ENCODE data around the gene FEN1. TPM values are rescaled to one million over a fixed set of nuclear protein-coding genes. Genes with fewer than 3 reads are reported as not detected.

The FEN1 gene
- total and polyA plus RNA-seq, 2 of the 8 experiments (the other 6 are each of a cell fraction or from before 2014, with no cell fraction given): 52.6 to 86.1 TPM

DNA sequence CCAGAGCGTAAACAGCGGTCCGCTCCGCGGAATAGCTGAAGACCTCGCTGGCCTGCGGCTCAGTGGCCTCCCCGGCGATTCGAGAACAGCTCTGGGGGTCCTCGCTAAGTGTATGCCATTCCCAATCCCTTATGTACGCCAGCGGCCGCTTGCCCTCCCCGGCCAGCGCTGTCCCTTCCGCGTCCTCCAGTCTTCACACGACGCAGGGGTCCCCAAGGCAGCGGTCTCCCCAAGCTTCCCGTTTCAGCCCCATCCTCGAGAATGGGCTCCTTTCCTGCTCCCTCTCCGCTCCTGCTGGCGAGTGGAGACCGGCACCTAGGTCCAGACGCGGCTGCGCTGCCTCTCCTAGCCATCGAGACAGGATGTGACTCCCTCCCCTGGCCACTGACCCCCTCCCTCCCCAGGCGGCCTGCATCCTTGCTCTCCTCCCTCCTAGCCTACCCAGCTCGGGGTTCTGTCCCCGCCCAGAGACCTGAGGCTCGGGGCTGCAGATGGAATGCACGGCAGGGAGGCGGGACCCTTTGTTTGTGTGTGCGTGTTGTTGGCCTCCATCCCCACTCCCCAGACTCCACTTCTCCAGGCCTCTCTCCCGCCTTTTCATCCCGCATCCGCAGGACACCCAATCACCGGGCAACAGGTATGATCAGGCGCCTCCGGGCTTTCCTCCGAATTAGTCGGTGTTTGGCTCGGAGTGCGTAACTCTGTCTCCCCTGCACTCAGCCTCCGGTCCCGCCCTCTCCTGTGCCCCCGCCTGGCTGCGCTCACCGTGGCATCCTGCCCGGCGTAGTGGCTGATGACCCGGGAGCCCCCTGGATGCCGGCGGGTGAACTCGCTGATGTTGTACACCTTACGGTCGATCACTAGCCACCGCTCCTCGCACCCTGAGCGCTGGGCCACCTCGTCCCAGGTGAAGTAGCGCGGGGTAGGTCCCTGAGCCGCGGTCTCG lies 23.4 kb downstream of the FEN1 start (continued):
- 0 out of 2 replicates have a peak, but pooled peaks have one; percentile 29 for TF ChIP-seq GTF2F1 (IDR thresholded peaks at IDR 0.05; ENCODE audit: borderline replicate concordance, low read depth, low read length)
- no peak; a peak in 1 of 4 replicates for TF ChIP-seq SIN3A (conservative IDR thresholded peaks at IDR 0.05 in 1 of 2, IDR thresholded peaks at IDR 0.05 in 1 of 2; ENCODE audit: low read depth in 1 of 2, low read length in 2 of 2)
- TF ChIP-seq ATF2 (IDR thresholded peaks at IDR 0.05; ENCODE audit: low read length): peak; percentile 27
- peak; percentile 19; the same call in 1 of the 2 replicates for TF ChIP-seq RBBP5 (IDR thresholded peaks at IDR 0.05; ENCODE audit: borderline replicate concordance, low read depth, low read length)
- peak; percentile 69 for TF ChIP-seq POLR2AphosphoS5 (IDR thresholded peaks at IDR 0.05; ENCODE audit: low read depth, low read length)
- 0 out of 2 replicates have a peak, but pooled peaks have one; percentile 14 for TF ChIP-seq TEAD4 (IDR thresholded peaks at IDR 0.05; ENCODE audit: low read depth, low read length)
- peak; percentile 48 to 98 for TF ChIP-seq POLR2A (IDR thresholded peaks at IDR 0.05; ENCODE audit: control extremely low read depth in 1 of 2, low read depth in 2 of 2, low read length in 2 of 2)
- no peak for TF ChIP-seq CTBP2 (IDR thresholded peaks at IDR 0.05; ENCODE audit: borderline replicate concordance, insufficient read depth, insufficient read length, low read length)
- no peak for TF ChIP-seq ASH2L (IDR thresholded peaks at IDR 0.05; ENCODE audit: low read length)
- no peak for TF ChIP-seq USF2 (IDR thresholded peaks at IDR 0.05; ENCODE audit: low read length)
- peak; percentile 62 for TF ChIP-seq KDM4A (IDR thresholded peaks at IDR 0.05; ENCODE audit: low read depth, low read length, severe bottlenecking)
- no peak for TF ChIP-seq TCF12 (IDR thresholded peaks at IDR 0.05; ENCODE audit: low read depth, low read length)
- no peak for TF ChIP-seq FOSL1 (IDR thresholded peaks at IDR 0.05; ENCODE audit: insufficient read depth, low read depth, low read length)
- peak; percentile 61 to 69; a peak in 2 of 4 replicates for TF ChIP-seq HDAC2 (IDR thresholded peaks at IDR 0.05; ENCODE audit: borderline replicate concordance in 1 of 2, low read depth in 2 of 2, low read length in 2 of 2)
- peak; percentile 79 for TF ChIP-seq E2F6 (IDR thresholded peaks at IDR 0.05)
- TF ChIP-seq TBP (IDR thresholded peaks at IDR 0.05; ENCODE audit: low read depth, low read length): peak; percentile 44; the same call in 1 of the 2 replicates
- TF ChIP-seq, protein P1, sequence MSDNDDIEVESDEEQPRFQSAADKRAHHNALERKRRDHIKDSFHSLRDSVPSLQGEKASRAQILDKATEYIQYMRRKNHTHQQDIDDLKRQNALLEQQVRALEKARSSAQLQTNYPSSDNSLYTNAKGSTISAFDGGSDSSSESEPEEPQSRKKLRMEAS (IDR thresholded peaks at IDR 0.05): peak; percentile 58
- TF ChIP-seq SP4 (IDR thresholded peaks at IDR 0.05; ENCODE audit: low read length): 0 out of 2 replicates have a peak, but pooled peaks have one; percentile 48
